ENCODE data around the gene NAP1L4.

GRCh38 chr11:2903672-2904011 is 88.5 kb downstream of the NAP1L4 start:
- no peak for TF ChIP-seq POLR2A (IDR thresholded peaks at IDR 0.05)
- TF ChIP-seq, protein P1, sequence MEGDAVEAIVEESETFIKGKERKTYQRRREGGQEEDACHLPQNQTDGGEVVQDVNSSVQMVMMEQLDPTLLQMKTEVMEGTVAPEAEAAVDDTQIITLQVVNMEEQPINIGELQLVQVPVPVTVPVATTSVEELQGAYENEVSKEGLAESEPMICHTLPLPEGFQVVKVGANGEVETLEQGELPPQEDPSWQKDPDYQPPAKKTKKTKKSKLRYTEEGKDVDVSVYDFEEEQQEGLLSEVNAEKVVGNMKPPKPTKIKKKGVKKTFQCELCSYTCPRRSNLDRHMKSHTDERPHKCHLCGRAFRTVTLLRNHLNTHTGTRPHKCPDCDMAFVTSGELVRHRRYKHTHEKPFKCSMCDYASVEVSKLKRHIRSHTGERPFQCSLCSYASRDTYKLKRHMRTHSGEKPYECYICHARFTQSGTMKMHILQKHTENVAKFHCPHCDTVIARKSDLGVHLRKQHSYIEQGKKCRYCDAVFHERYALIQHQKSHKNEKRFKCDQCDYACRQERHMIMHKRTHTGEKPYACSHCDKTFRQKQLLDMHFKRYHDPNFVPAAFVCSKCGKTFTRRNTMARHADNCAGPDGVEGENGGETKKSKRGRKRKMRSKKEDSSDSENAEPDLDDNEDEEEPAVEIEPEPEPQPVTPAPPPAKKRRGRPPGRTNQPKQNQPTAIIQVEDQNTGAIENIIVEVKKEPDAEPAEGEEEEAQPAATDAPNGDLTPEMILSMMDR (IDR thresholded peaks at IDR 0.05), result no peak
